WERI-Rb-1 (cell line): ENCODE data around the gene TOMM40.

Experiments used
- DNase-seq: peaks from one replicate; pipeline ENCODE4 v3.0.0-alpha.2; 2020
- H3K27ac ChIP-seq: fragments of 250-450 bp; sonication (Bioruptor Pico); 2 replicates; pipeline ENCODE4 v1.5.1; 2020; ENCODE audit warnings: mild to moderate bottlenecking, moderate library complexity
- H3K27me3 ChIP-seq: fragments of 250-450 bp; sonication (Bioruptor Pico); 2 replicates; pipeline ENCODE4 v1.5.1; 2021; ENCODE audit warnings: mild to moderate bottlenecking, low read depth, moderate library complexity; ENCODE audit not compliant: insufficient read depth, severe bottlenecking
- H3K36me3 ChIP-seq: fragments of 250-450 bp; sonication (Bioruptor Pico); 2 replicates; pipeline ENCODE4 v1.5.1; 2020; ENCODE audit warnings: mild to moderate bottlenecking, moderate library complexity
- H3K4me3 ChIP-seq: 2 replicates; pipeline ENCODE4 v1.5.1; 2011; ENCODE audit warnings: low read depth, mild to moderate bottlenecking, control low read depth, low read length
- H3K9me3 ChIP-seq: fragments of 250-450 bp; sonication (Bioruptor Pico); 2 replicates; pipeline ENCODE4 v1.5.1; 2021; ENCODE audit warnings: mild to moderate bottlenecking, moderate library complexity; ENCODE audit not compliant: severe bottlenecking
- CTCF ChIP-seq: IDR thresholded peaks from 2 replicates; pipeline ENCODE4 v1.5.1; 2011; ENCODE audit warnings: low read depth, mild to moderate bottlenecking, control low read depth, inconsistent platforms, low read length

The TOMM40 gene

DNA sequence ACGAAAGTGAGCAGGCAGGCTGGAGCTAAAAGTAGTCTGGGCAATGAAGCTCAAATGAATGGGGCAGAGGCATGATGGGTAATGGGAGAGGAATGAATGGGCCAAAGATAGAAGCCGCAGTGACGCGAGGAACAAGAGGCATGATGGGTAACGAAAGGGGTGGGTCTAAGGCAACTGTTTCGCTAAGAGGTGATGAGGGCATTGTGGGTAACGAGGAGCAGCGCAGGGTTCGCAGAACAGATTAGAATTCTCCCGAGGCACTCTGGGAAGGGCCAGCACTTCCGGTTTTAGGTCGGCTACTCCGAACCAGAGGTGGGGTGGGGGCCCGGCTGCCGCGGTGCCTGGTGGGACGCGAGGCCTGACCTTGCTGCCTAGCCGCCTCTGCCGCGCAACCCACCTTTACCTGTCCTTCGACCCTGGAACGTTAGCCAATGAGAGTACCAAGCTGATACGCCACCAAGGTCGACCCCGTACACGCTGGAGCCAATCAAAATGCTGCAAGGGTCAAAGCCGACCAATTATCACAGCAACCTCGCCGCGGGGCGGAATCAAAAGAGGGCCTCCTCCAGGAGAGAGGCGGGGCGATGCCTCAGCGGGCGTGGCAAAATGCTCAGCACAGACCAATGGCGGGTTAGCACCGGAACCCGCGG is 563 bp upstream of the TOMM40 start:
- Histone ChIP-seq H3K27ac (peak overlapping the region; percentile 84), H3K9me3 (no peaks in the 10 kb centered on the region), H3K4me3 (peak overlapping the region; percentile 47), H3K27me3 (no peaks in the 10 kb centered on the region), H3K36me3 (peaks cover 57% of the 10 kb centered on the region)
- DNase-seq, result peak; percentile 100
- no peak for TF ChIP-seq CTCF

GRCh38 chr19:44892932-44893331 is 1.9 kb downstream of the TOMM40 start:
- TF ChIP-seq CTCF, result no peak
- Histone ChIP-seq H3K27ac (no peak overlapping the region), H3K36me3 (peaks cover 56% of the 10 kb centered on the region), H3K4me3 (no peak overlapping the region), H3K9me3 (no peaks in the 10 kb centered on the region), H3K27me3 (no peaks in the 10 kb centered on the region)
- DNase-seq, result no peak

DNA sequence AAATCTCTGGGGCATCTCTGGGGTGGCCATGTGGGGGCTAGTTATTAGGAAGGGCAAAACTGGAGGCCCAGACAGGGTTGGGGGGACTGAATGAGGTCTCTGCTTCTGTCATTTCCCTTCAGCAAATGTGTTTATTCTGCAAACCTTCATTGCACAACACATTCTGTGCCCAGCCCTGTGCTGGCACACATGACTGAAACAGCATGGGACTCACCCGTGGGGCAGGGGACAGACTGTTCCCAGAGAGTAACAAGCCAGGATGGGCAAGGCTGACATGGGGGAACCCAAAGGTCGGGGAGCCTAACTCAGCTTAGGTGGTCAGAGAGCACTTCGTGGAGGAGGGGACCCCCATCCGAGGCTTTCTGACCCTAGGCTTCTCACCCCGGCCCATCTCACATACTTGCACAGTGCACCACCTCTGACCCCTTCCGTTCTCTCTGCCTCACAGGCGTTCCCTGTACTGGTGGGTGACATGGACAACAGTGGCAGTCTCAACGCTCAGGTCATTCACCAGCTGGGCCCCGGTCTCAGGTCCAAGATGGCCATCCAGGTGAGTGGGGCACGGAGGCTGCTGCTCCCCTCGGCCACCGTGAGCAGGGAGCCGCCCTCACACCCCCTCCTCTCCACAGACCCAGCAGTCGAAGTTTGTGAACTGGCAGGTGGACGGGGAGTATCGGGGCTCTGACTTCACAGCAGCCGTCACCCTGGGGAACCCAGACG is 2.4 kb downstream of the TOMM40 start:
- Histone ChIP-seq H3K4me3 (no peak overlapping the region), H3K27me3 (no peaks in the 10 kb centered on the region), H3K27ac (no peak overlapping the region), H3K36me3 (peaks cover 58% of the 10 kb centered on the region), H3K9me3 (no peaks in the 10 kb centered on the region)
- DNase-seq, result no peak
- TF ChIP-seq CTCF, result no peak

DNA sequence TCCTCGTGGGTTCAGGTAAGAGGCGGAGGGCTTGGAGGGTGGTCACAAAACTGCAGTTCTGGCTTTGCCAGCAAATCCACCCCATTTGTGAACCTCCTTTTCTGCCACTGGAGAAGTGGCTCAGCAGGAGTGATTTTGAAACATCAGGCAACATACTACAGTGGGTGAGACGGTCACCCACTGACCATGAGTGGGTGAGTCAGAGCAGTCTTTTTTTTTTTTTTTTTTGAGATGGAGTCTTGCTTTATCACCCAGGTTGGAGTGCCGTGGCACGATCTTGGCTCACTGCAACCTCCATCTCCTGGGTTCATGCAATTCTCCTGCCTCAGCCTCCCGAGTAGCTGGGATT is 3.0 kb downstream of the TOMM40 start:
- no peaks in the 10 kb centered on the region for H3K9me3 ChIP-seq
- no peak for TF ChIP-seq CTCF
- H3K4me3 ChIP-seq, result no peak overlapping the region
- DNase-seq, result no peak
- H3K27ac ChIP-seq, result no peak overlapping the region
- H3K36me3 ChIP-seq, result peaks cover 57% of the 10 kb centered on the region
- H3K27me3 ChIP-seq, result no peaks in the 10 kb centered on the region

DNA sequence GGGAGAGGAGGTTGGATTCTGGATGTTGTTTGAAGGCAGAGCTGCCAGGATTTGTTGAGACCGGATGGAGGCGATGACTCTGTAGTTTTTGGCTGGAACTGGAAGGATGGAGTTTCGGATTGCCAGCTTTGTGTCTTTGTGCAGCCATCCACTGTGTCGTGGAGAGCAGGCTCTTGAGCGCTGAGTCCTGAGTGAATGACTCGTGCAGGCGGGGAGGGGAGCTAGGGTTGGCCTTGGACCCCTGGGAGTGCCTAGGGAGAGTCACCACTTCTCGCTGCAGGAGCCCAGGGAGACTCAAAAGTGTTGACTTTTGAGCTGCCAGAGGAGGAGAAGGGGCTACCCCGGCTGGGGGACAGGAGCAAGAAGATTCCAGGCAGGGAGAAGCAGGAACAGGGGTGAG is 3.9 kb downstream of the TOMM40 start:
- Histone ChIP-seq H3K36me3 (peaks cover 60% of the 10 kb centered on the region), H3K27me3 (no peaks in the 10 kb centered on the region), H3K27ac (no peak overlapping the region), H3K9me3 (no peaks in the 10 kb centered on the region), H3K4me3 (no peak overlapping the region)
- no peak for TF ChIP-seq CTCF
- DNase-seq, result no peak
